Adrenal gland (tissue), 12 donors: ENCODE results near the gene KDM7A. TPM values are rescaled to one million over a fixed set of nuclear protein-coding genes. Genes with fewer than 3 reads are reported as not detected.

Source experiments
- DNase-seq, 7 donors: peaks; one replicate each; pipeline ENCODE4 v3.0.0-alpha.2; 2019 to 2020
- H3K27ac ChIP-seq, 5 donors: fragments of 200-600 bp; sonication (generic) in 4 of 5; 1 replicate in 3 of 5; 2 replicates in 2 of 5; pipeline versions ENCODE4 v1.5.1 to v1.8.0; 2016 to 2020; ENCODE audit warnings: mild to moderate bottlenecking in 1 of 5
- H3K27me3 ChIP-seq: fragments of 200-600 bp; 2 replicates; pipeline ENCODE4 v1.8.0; 2021
- H3K36me3 ChIP-seq, 2 donors: fragments of 200-600 bp; replicated peaks in 1 of 2; 1 replicate in 1 of 2; 2 replicates in 1 of 2; pipeline versions ENCODE4 v1.5.1 to v1.8.0; 2018 to 2022
- H3K4me1 ChIP-seq, 2 donors: fragments of 200-600 bp; replicated peaks in 1 of 2; 1 replicate in 1 of 2; 2 replicates in 1 of 2; pipeline versions ENCODE4 v1.5.1 to v1.8.0; 2018 to 2021
- H3K4me3 ChIP-seq, 4 donors: fragments of 200-600 bp; sonication (generic) in 3 of 4; one replicate each; pipeline ENCODE4 v1.5.1; 2016 to 2018
- H3K9me3 ChIP-seq, 3 donors: fragments of 200-600 bp; sonication (generic) in 1 of 3; replicated peaks in 1 of 3; 1 replicate in 2 of 3; 2 replicates in 1 of 3; pipeline versions ENCODE4 v1.5.1 to v1.8.0; 2016 to 2021
- POLR2A ChIP-seq, 2 donors: fragments of 450-650 bp; IDR thresholded peaks; one replicate each; pipeline ENCODE4 v1.6.1; 2017; ENCODE audit warnings: antibody characterized with exemption in 2 of 2, mild to moderate bottlenecking in 2 of 2, moderate library complexity in 1 of 2
- WGBS, 4 donors: extraction: QIAGEN DNeasy Blood & Tissue Kit in 2 of 4; methylation state at CpG; one replicate each; pipeline versions ENCODE4 v1.1.5 to v1.1.7; 2013 to 2017; 5-methylcytosine and 5-hydroxymethylcytosine counted together
- intact Hi-C, 2 donors: fragments of 100-400 bp; cut with DNase I; formaldehyde crosslinking; loops; one replicate each; pipeline versions ENCODE4 v1.14.1 to v1.15.0; 2022 to 2023
- polyA plus RNA-seq, 3 donors: library from polyadenylated mRNA; stranded (reverse); fragments of 200-250 nt in 2 of 3; fragments of 350-450 nt in 1 of 3; fragmentation: Illumina TruSeq in 1 of 3; extraction: RNeasy Lipid Tissue Mini Kit (QIAGEN cat#74804) in 1 of 3; gene quantifications; one replicate each; pipeline ENCODE4 v1.2.3, GENCODE V29; 2013 to 2014
- total RNA-seq, 9 donors: library from RNA; depleted of rRNA in 4 of 9; stranded (reverse); fragments of >200 nt in 4 of 9; fragments of 120-200 nt in 1 of 9; fragmentation: NEBNext Ultra II Directional in 1 of 9; extraction: Animal tissue kit (Norgen Biotek cat#: 25700) in 1 of 9; gene quantifications; one replicate each; pipeline versions ENCODE4 v1.1.0 to v1.2.4, GENCODE V29; 2013 to 2023
- TF ChIP-seq, protein P1 (sequence below), 6 experiments: fragments of 450-650 bp in 4 of 6; fragments of 200-600 bp in 2 of 6; sonication (generic) in 1 of 6; IDR thresholded peaks; 1 replicate in 5 of 6; 2 replicates in 1 of 6; pipeline versions ENCODE4 v1.5.1 to v1.8.0; 2016 to 2021; ENCODE audit warnings: antibody characterized with exemption in 6 of 6, mild to moderate bottlenecking in 2 of 6, moderate library complexity in 1 of 6
- donor health status: healthy with polysubstance abuse.
- donor health status: Bipolar disorder and iron deficiency.
- donor health status: DM: yes; HTN: yes; CAD: no.
- donor health status: DM: no; HTN: no; CAD: no.
- donor health status: DM: no; HTN: no; CAD: no.
- donor health status: DM: yes; HTN: yes; CAD: no.

The KDM7A gene
- total and polyA plus RNA-seq, 12 donors = 1.4 to 10.5 (median 4.7) TPM

DNA sequence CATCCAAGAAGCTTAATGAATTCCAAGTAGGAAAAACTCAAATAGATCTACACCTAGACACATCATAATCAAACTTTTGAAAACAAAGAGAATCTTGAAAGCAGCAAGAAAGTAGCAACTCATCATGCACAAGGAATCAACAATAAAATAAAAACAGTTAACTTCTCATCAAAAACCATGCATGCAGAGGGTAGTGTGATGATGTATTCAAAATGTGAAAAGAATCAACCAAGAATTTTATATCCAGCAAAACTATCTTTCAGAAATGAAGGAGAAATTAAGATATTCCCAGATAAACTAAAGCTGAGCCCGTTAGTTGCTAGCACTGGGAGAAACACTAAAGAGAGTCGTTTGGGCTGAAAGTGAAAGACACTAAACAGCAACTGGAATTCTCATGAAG lies 109.7 kb downstream of the KDM7A start:
- DNase-seq = no peak
- Histone ChIP-seq H3K27me3 (no peaks in the 10 kb centered on the region), H3K27ac (no peak overlapping the region), H3K4me3 (no peak overlapping the region), H3K36me3 (no peaks in the 10 kb centered on the region), H3K9me3 (peaks cover 5 to 13% (median 7%) of the 10 kb centered on the region in 3 donors), H3K4me1 (no peaks in the 10 kb centered on the region)
- 49 to 78% (median 76%) methylated on average over 2 of the region's 2 CpGs for WGBS, 4 donors
- TF ChIP-seq, protein P1, sequence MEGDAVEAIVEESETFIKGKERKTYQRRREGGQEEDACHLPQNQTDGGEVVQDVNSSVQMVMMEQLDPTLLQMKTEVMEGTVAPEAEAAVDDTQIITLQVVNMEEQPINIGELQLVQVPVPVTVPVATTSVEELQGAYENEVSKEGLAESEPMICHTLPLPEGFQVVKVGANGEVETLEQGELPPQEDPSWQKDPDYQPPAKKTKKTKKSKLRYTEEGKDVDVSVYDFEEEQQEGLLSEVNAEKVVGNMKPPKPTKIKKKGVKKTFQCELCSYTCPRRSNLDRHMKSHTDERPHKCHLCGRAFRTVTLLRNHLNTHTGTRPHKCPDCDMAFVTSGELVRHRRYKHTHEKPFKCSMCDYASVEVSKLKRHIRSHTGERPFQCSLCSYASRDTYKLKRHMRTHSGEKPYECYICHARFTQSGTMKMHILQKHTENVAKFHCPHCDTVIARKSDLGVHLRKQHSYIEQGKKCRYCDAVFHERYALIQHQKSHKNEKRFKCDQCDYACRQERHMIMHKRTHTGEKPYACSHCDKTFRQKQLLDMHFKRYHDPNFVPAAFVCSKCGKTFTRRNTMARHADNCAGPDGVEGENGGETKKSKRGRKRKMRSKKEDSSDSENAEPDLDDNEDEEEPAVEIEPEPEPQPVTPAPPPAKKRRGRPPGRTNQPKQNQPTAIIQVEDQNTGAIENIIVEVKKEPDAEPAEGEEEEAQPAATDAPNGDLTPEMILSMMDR (IDR thresholded peaks at IDR 0.05) = no peak
- no peak for TF ChIP-seq POLR2A (IDR thresholded peaks at IDR 0.05)
- intact Hi-C loops = no loop called here

DNA sequence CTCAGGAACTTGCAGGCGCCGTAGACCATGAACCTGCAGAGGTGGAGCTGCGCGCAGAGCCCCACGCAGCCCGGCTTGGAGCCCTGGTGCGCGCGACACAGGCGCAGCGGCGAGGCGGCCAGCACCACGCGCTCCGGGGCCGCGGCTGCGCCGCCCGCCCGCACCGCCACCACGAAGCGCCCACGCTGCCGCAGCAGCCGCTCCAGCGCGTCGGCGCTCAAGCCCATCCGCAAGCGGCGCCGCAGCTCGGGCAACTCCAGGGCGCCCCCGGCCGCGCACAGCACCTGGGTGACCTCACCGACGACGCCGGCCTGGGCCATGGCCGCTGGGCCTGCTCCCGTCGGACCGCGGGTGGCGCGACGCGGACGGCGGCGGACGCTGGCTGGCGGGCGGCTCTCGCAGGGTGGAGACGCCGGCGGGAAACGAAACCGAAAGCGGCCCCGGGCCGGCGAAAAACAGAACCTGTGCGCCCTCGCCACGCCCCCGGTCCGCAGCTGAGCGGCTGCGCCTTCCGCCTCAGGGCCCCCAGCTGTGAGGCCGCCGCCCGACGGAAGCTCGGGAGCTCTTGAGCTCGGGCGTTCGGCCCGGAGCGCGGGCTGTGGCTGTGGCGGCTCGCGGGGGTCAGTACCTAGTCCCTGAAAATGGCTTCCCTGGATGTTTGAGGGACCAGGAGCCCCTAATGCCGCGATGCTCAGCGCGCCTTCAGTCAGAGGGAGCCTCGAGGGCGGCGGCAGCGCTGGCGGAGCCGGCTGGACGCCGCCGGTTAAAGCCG lies 114.1 kb downstream of the KDM7A start, which contains the start of gene PARP12:
PARP12 (minus strand) TSS at position 424 of the 772 bp plus-strand sequence; CDS start at position 320, 104 bp downstream.
- TF ChIP-seq, protein P1 (IDR thresholded peaks at IDR 0.05) = no peak
- TF ChIP-seq POLR2A (IDR thresholded peaks at IDR 0.05) = peak; percentile 31 to 48
- DNase-seq = peak; percentile 84 to 91 (median 88)
- intact Hi-C loops = no loop called here
- no peaks in the 10 kb centered on the region for H3K27me3 ChIP-seq
- H3K9me3 ChIP-seq = peaks cover 5 to 13% (median 7%) of the 10 kb centered on the region in 3 donors
- peaks cover 10 to 26% of the 10 kb centered on the region in 2 donors for H3K4me1 ChIP-seq
- WGBS, 4 donors = 0 to 2% (median 1%) methylated on average over 12 to 106 of the region's 106 CpGs
- H3K27ac ChIP-seq = peak within 1 kb of the TSS; percentile 73 to 92 (median 82)
- no peaks in the 10 kb centered on the region for H3K36me3 ChIP-seq
- H3K4me3 ChIP-seq = peak within 1 kb of the TSS; percentile 44 to 82 (median 60)

DNA sequence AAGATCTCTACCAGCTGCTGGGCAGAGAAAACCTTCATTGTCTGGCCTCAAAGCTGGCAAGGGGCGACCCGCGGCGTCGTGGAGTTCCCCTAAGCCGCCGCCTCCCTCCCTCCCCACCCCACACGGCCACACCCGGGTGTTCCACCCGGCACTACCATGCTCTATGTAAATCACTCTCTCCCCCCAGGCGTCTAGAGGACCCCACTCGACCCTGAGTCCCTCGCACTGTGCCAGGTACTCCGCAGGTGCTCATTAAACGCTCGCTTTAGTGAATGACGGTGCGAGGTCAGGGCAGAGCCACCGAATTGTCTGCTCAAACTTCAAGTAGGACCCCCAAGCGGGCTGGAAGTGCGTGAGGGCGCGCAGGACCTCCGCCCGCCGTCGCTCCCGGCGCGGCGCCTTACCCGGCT lies 114.7 kb downstream of the KDM7A start:
- Histone ChIP-seq H3K4me1 (peaks cover 10 to 26% of the 10 kb centered on the region in 2 donors), H3K36me3 (no peaks in the 10 kb centered on the region), H3K27me3 (no peaks in the 10 kb centered on the region), H3K27ac (peak overlapping the region in 4 of 5 donors; percentile 77 to 92 (median 86)), H3K9me3 (peaks cover 3 to 9% (median 7%) of the 10 kb centered on the region in 3 donors), H3K4me3 (peak overlapping the region; percentile 44 to 82 (median 60))
- WGBS, 4 donors = 1 to 16% (median 7%) methylated on average over 5 to 32 of the region's 32 CpGs
- DNase-seq = peak in 3 of 7 donors; percentile 24 to 38 (median 30)
- TF ChIP-seq, protein P1 (IDR thresholded peaks at IDR 0.05) = no peak
- no peak for TF ChIP-seq POLR2A (IDR thresholded peaks at IDR 0.05)
- intact Hi-C loops = no loop called here

DNA sequence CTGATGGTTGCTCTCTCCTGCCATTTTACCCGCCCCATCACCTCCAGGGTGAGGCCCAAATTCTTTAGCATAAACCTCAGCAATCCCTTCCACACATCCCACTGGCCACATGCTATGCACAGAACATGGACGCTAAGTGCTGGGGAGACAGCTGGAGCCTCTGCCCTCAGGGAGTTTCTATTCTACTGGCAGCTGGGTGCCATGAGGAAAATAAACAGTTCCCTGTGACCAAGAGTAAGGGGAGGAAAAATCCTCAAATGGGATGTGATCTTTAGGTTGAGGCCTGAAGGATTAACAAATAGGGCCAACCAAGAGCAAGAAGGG lies 115.2 kb downstream of the KDM7A start:
- whole genome bisulfite sequencing, 4 donors = 88 to 98% (median 95%) methylated on average over 2 of the region's 2 CpGs
- intact Hi-C loops = no loop called here

More for the DNA sequence above, 115.2 kb downstream of the KDM7A start:
- TF ChIP-seq, protein P1 (IDR thresholded peaks at IDR 0.05) = no peak
- TF ChIP-seq POLR2A (IDR thresholded peaks at IDR 0.05) = no peak
- Histone ChIP-seq H3K4me3 (peak overlapping the region in 1 of 4 donors; percentile 69), H3K27me3 (no peaks in the 10 kb centered on the region), H3K36me3 (no peaks in the 10 kb centered on the region), H3K4me1 (peaks cover 10 to 26% of the 10 kb centered on the region in 2 donors), H3K9me3 (peaks cover 0 to 5% (median 2%) of the 10 kb centered on the region in 3 donors), H3K27ac (peak overlapping the region in 3 of 5 donors; percentile 77 to 92 (median 89))
- DNase-seq = peak in 1 of 7 donors; percentile 46
